HG02870 (cell line): ENCODE results near the gene CDK19.
A peak's percentile ranks its signal among the peaks of the same experiment; 100 is the strongest.
"Not testable (repeated sequence)": the region's sequence is repeated elsewhere in the genome, so short reads cannot be mapped to it uniquely, and the experiment has no call there.

Experiments used
- ATAC-seq: cut with Tn5 transposase; IDR thresholded peaks from one replicate; pipeline ENCODE4 v1.9.1; 2021; ENCODE audit warnings: mild to moderate bottlenecking, moderate library complexity; ENCODE audit not compliant: unreplicated experiment

The CDK19 gene

DNA sequence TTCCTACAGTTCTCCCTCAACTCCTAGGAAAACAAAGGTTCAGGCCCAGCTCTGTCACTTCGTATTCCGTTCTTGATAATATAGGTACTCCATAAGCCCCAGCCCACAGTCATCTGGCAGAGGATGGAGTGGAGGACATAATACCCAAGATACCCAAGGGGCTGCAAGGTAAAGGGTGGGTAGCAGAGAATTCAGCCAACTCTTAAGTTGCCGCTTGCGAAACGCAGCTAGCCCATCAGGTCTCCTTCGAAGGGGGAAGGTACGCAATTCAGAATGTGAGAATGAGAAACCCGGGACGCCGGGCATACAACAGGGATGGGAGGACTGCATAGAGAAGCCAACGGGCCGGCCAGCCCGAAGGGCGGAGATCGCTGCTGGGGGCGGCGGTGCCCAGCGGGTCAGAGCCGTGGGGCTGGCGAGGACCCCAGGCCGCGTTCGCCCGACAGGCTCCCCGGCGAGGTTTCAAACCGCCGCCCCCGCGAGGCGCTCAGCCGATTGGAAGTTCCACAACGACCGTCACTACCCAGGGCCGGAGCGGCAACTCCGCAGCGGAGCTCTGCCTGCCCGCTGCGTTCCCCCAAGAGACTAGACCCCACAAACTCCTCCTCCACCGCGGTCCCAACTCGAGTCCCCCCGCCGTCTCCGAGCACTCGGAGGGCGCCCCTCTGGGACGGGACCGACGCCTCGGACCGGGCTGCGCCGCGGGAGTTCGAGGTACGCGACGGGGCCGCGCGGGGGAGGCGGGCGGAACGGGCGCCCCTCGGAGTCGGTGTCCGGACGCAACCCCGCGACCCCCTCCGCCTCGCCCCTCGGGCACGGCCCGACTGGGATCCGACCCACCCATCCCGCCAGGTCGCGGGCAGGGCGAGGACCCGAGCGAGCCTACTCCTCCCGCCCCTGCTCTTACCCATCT, 911 bp downstream of the CDK19 start:
- no peak for ATAC-seq

DNA sequence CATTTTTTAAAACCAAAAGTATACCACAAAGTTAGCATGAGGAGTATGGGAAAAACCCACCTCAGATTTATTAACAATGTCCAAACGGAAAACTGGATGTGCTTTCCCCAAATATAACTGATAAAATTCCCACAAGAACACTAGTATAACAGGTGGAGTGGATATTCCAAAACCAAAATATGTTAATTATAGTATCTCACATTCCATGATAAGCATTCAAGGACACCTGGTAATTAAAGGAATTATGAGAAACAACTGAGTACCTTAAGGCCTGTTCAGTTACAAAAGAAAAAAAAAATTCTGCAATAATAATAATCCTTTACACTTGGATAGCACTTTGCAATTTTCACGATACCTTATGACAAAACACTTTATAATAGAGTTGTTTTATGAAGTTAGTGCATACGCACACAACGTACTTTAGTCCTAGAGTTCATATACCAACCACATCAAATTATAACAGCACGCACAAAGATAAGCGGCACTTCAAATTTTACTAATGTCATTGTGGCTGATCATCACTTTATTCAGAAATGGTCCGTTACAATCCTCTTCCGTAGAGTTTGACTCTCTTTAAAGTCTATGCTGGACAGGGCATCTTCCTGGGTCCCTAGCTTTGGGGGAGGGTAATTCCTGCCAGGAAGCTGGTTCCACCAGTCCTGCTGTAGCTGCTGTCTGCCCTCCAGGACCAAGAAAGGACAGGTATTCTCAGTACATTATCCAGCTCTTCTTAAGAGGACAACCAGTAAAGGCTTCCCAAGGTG, 1.7 kb downstream of the CDK19 start:
- no peak for ATAC-seq

DNA sequence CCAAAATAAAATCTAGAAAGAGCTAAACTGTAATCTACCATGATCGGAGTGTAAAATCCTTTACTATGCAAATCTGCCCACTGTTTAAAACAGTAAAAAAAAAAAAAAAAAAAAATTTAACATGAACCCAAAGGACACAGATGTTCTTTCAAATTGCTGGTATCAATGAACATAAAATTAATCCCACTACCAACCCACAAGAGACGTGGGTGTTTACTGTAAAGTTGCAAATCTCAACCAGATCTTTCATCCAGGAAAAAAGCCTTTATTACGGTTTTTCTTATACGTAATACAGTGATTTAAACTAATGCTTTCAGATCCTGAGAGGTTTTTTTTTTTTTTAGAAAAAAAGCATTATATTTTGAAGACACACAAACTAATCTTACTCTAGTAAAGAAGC, 2.5 kb downstream of the CDK19 start:
- no peak for ATAC-seq

DNA sequence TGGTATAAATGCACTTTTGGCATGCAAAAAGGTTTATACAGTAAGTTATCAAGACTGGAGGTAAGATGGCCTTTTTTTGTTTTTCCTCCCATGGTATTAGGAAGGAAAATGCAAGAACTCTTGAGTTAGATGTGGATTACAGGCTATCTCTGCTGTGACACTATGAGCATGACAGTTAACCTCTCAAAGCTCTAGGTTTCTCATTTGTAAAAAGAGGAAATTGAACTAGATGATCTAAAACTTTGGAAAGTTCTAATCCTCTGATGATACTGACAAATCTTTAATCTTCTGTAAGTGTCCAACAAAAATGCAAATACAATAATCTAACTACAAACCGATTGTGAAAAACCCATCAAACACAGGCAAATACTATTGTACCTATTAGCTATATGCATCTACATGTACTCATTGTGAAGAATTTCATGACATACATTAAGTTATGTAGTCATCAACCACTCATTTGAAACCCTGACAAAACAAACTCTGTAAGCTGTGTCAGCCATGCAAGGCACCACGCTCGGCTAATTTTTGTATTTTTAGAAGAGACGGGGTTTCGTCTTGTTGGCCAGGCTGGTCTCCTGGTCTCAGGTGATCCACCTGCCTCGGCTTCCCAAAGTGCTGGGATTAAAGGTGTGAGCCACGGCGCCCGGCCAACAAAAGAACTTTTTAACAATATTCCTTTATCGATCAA, 4.2 kb downstream of the CDK19 start:
- ATAC-seq = no peak

DNA sequence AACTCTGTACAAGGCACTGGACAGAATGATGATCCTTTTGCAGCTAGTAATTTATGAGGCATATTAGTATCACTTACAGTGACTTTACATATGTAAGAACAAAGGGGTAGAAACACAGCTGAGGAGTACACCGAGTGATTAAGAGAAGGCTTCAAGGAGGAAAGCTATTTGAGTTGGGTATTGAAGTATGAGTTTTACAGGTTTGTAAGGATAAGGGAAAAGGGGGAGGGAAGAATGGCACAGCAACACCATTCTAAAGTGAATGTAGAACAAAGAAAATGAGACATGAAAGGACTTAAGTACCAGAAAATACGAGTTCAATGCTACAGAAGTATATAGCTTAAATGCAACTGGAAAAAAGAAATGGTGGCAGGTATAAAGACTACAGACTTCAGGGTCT, 5.5 kb downstream of the CDK19 start:
- no peak for ATAC-seq

DNA sequence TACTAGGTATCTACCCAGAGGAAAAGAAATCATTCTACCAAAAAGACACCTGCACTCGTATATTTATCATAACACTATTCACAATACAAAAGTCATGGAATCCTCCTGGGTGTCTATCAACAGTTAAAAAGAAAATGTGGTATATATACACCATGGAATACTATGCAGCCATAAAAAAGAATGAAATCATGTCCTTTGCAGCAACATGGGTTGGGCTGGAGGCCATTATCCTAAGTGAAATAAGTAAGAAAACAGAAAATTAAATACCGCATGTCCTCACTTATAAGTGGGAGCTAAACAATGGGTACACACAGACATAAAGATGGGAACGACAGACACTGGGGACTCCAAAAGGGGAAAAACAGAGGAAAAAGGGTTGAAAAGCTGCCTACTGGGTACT, 13.1 kb downstream of the CDK19 start:
- ATAC-seq = not testable (repeated sequence)

DNA sequence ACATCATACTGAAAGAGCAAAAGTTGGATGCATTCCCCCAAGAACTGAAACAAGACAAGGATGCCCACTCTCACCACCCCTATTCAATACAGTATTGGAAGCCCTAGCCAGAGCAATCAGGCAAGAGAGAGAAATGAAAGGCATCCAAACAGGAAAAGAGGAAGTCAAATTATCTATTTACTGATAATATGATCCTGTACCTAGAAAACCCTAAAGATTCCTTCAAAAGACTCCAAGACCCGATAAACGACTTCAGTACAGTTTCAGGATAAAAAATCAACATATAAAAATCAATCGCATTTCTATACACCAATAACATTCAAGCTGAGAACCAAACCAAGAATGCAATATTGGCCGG, 14.5 kb downstream of the CDK19 start:
- ATAC-seq = no peak

DNA sequence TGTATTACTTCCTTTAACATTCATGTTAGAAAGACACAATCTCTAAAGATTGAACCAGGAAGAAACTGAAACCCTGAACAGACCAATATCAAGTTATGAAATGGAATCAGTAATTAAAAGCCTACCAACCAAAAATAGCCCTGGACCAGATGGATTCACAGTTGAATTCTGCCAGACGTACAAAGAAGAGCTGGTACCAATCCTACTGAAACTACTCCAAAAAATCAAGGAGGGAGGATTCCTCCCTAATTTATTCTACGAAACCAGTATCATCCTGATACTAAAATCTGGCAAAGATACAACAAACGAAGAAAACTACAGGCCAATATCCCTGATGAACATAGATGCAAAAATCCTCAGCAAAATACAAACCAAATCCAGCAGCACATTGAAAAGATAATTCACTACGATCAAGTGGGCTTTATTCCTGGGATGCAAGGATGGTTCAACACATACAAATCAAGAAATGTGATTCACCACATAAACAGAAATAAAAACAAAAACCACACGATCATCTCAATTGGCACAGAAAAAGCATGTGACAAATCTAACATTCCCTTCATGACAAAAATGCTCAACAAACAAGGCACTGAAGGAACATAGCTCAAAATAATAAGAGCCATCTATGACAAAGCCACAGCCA, 15.0 kb downstream of the CDK19 start:
- ATAC-seq = no peak

DNA sequence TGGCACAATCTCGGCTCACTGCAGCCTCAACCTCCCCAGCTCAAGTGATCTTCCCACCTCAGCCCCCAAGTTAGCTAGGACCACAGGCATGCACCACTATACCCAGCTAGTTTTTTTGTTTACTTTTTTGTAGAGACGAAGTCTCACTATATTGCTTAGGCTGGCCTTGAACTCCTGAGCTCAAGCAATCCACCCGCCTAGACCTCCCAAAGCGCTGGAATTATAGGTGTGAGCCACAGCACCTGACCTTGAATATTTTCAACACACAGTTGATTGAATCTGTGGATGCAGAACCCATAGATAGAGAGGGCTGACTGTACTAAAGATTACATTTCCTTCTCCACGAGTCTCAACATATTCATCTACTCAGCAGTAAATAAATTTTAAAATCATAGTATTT, 15.6 kb downstream of the CDK19 start:
- ATAC-seq = no peak

DNA sequence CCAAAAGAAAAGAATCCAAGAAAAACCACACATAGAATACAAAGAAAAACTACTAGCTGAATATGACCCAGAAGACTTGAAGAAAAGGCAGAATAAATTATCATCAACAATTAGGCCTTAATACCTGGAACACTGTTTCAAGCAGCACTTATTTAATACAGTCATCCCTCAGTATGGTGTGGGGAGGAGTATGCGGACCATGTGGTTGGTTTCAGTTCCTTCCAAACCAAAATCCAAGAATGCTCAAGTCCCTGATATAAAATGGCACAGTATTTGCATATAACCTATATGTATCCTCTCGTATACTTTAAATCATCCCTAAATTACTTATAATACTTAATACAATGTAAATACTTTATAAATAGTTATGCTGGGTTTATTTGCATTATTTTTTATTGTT, 16.1 kb downstream of the CDK19 start:
- ATAC-seq = peak; percentile 40

DNA sequence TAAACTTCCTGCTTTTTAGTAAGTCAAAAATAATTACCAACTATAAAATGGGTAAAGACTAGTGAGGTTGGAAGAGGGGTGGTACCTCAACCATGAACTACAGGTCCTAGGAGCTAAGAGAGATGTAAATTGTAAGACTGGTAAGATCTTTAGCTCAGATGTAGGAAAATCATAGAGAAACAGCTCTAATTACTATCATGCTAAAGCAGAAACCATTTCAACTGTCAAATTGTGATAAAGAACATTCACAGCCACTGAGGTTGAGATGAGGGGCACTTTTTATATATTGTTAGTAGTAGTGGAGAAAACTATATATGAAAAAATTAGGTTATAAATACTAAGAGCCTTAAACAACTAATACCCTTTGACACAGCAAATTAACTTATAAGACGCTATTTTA, 20.0 kb downstream of the CDK19 start:
- ATAC-seq = no peak

DNA sequence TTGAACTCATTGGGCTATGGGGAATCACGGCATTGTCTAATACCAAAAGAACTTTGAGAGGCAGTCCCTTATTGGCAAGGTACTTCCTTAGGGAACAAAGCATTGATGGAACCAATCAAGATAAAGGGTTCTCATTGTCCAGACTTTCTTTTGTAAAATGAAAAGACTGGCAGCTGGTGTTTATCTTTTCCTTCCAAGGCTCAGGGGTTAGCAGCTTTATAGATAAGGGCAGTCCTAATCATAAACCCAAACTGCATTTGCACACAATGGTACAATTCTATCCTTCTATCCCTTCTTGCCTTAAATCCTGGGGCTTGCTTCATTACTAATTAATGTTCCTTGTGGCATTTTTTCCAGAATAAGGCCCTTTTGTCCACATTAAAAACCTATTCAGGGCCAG, 28.6 kb downstream of the CDK19 start:
- ATAC-seq = no peak

DNA sequence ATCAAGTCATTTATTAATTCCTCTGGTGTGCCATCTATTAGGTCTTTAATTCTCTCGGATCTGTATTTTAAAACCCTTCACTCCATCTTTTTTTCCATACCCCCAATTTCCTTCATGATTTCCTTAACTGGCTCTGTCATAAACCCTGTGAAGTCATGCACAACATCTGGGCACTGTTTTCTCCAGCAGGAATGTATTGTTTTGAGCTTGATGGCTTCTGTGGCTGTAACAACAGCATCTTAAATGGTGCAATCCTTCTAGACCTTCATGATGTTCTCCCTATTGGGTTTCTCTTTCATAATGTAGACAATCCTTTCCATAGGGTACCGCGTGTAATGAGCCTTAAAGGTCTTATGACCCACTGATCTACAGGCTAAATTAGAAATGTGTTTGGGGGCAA, 29.0 kb downstream of the CDK19 start:
- ATAC-seq = no peak

DNA sequence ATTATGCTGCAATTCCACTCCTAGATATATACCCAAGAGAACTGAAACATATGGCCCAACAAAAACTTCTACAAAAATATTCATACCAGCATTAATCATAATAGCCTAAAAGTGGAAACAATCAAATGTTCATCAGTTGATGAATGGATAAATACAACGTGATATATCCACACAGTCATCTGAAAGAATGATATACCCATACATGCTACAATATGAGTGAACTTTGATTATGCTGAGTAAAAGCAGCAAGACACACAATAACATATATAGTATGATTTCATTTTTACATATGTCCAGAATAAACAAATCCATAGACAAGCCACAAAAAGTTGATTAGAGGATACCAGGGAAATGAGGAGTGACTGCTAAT, 30.7 kb downstream of the CDK19 start:
- ATAC-seq = no peak

DNA sequence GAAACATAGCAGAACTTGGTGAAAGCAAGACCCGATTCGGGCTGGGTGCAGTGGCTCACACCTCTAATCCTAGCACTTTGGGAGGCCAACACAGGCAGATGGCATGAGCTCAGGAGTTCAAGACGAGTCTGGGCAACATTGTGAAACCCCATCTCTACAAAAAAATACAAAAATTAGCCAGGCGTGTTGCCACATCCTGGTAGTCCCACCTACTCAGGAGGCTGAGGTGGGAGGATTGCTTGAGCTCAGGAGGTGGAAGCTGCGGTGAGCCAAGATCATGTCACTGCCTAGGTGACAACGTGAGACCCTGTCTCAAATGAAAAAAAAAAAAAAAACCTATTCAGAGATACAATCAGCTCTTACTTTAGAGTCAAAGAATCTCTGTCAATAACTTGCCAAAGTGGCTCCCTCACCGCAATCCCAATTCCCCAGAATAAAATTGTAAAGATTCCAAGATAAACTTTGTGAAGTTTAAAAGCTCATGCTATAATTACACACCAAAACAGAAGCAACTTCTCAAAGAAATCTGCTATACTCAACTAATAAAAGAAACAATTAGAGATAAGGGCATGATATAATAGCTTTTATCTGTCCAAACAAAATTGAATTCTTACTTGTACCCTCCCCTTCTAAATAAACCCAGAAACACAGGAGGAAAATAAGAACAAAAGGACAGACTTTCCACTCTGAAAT, 33.6 kb downstream of the CDK19 start:
- no peak for ATAC-seq

DNA sequence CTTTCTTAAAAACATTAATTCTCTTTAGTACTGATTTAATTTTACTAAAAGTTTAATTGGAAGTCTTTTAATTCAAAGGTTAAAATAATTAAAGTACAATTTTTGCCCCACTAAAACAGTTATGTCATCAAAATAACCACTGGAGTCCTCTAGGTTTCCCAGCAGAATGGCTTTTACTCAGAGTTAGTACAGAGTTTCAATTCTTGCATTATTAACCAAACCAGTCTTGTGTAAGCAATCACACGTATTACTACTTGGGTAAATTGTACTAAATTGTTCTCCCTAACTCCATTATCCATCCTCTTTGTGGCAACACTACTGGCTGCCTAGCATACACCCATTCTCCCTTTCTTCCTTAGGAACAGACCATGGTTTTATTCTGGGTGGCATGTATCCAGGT, 36.9 kb downstream of the CDK19 start:
- ATAC-seq = no peak

DNA sequence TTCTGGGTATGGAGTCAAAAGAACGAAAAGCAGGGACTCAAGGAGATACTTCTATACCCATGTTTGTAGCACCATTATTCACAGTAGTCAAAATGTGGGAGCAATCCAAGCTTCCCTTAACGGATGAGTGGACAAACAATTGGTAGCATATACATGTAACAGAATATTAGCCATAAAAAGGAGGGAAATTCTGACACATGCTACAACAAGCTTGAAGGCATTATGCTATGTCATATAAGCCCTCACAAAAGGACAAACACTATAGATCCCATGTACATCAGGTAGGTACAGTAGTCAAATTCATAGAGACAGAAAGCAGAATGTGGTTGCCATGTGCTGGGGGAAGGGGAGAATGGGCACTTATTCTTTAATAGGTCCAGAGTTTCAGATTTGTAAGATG, 37.6 kb downstream of the CDK19 start:
- no peak for ATAC-seq

DNA sequence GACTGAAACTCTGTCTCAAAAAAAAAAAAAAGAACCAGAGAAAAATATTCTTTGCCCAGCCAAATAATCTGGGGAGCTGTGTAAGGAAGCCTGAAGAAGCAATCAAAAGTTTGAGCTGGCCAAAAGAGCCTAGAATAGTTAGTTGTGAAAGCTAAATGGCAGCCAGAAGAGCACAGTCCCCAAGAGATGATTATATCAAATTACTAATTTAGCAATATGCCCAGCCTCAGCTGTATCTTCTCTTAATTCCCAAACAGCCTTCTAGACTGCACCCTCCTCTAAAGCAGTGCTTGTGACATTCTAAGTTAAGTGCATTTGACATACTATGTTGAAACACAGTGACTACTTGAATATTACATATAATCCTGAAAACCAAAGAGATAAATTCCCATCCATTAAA, 38.9 kb downstream of the CDK19 start:
- no peak for ATAC-seq

DNA sequence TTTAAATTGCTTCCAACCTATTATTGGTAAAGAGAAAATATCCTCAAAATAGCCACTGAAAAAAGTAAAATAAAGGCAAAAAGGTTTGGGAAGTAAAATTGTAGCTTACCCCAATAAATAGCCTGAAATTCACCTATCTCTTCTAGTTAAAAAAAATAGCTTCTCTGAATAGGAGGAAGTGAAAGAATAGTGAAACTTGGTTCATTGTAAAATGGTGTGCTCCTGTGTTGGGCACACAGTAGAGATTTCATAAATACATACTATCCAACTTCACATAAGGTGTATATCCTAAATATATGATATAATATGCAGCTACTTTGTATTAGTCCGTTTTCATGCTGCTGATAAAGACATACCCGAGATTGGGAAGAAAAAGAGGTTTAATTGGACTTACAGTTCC, 45.3 kb downstream of the CDK19 start:
- ATAC-seq = no peak

DNA sequence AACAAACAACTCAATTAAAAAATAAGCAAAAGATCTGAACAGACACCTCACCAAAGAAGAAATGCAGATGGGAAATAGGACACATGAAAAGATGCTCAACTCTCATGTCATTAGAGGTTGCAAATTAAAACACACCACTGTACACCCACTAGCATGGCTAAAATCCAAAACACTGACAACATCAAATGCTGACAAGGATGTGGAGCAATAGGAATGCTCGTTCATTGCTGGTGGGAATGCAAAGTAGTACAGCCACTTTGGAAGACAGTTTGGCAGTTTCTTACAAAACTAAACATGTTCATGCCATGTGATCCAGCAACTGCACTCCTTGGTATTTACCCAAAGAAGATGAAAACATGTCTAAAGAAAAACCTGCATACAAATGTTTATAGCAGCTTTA, 47.2 kb downstream of the CDK19 start:
- no peak for ATAC-seq

DNA sequence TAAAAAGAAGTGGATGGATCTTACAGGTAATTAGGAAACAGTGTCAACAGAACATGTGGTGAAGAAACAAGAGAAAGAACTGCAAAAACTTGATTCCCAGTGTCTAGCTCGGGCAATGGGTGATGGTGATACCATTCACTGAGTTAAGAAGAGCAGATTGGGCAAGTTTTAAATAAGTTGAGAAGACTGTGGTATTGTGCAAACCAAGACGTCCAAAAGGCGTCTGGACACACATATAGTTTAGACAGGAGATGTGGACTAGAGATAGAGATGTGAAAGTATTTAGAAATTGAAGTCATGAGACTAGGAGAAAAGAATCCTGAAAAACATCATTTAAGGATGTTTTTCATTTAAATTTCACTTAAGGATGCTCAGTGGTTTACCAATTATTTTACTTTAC, 53.9 kb downstream of the CDK19 start:
- ATAC-seq = no peak
